ENCODE results near the gene LCN15. TPM values are rescaled to one million over a fixed set of nuclear protein-coding genes. Genes with fewer than 3 reads are reported as not detected.

LCN15 gene
- total and polyA plus RNA-seq, 2 of the 4 experiments (the other 2 are of a cell fraction), result not detected

- no peak overlapping the region for H2BK120ac ChIP-seq (ENCODE audit: low read depth, low read length)
- H4K5ac ChIP-seq (ENCODE audit: low read depth, low read length), result no peak overlapping the region
- H4K20me1 ChIP-seq (ENCODE audit: insufficient read depth, low read length), result no peaks in the 10 kb centered on the region; the same call in 1 of the 2 replicates
- H3K9me3 ChIP-seq (ENCODE audit: control insufficient read depth, insufficient read depth, low read length), result no peaks in the 10 kb centered on the region
- no peak overlapping the region for H3K27ac ChIP-seq (ENCODE audit: insufficient read depth, low read length)
- no peak overlapping the region for H3K9ac ChIP-seq (ENCODE audit: low read depth, low read length)
- H3K4me3 ChIP-seq (ENCODE audit: insufficient read depth, low read depth, low read length), result no peak overlapping the region
- TF ChIP-seq USF2 (IDR thresholded peaks at IDR 0.05; ENCODE audit: low read depth, low read length) (no peak), NFE2L2 (IDR thresholded peaks at IDR 0.05; ENCODE audit: low read depth, low read length) (no peak), MAFK (IDR thresholded peaks at IDR 0.05; ENCODE audit: low read depth, low read length) (no peak), MAZ (IDR thresholded peaks at IDR 0.05; ENCODE audit: borderline replicate concordance, low read depth, low read length) (no peak), CEBPB (IDR thresholded peaks at IDR 0.05; ENCODE audit: low read depth, low read length) (no peak), FOS (IDR thresholded peaks at IDR 0.05; ENCODE audit: low read depth, low read length) (no peak), MXI1 (IDR thresholded peaks at IDR 0.05; ENCODE audit: borderline replicate concordance, low read depth, low read length) (no peak), SMC3 (IDR thresholded peaks at IDR 0.05; ENCODE audit: low read depth, low read length) (no peak), CTCF (conservative IDR thresholded peaks at IDR 0.05; ENCODE audit: low read depth, low read length) (no peak)
- CTCF ChIA-PET, result no interaction called here
- H3K23ac ChIP-seq (ENCODE audit: low read depth, low read length), result no peak overlapping the region
- no peak overlapping the region for H3K56ac ChIP-seq (ENCODE audit: extremely low read depth, insufficient read depth, low read length)
- H3K4ac ChIP-seq (ENCODE audit: low read depth, low read length), result no peak overlapping the region
- H3K4me2 ChIP-seq (ENCODE audit: low read depth, low read length), result no peak overlapping the region
- H2AK9ac ChIP-seq (replicated peaks; ENCODE audit: low read depth, low read length, poor library complexity), result no peak overlapping the region
- H3K14ac ChIP-seq (replicated peaks; ENCODE audit: low read depth, low read length), result no peak overlapping the region
- peaks cover 3% of the 10 kb centered on the region; the same call in 1 of the 2 replicates for H3K4me1 ChIP-seq (ENCODE audit: control insufficient read depth, insufficient read depth, low read length)
- DNase-seq (no peak), ATAC-seq (ENCODE audit: low read depth) (no peak)
- WGBS, 2 experiments (ENCODE audit: extremely low coverage in 2 of 2, insufficient read length in 1 of 2), result 45% methylated on average over 14 of the region's 32 CpGs; no CpG with 5 or more reads in 1 of the 2 experiments
- peaks cover 64% of the 10 kb centered on the region for H3K27me3 ChIP-seq (ENCODE audit: control insufficient read depth, insufficient read depth, low read length)
- dilution Hi-C loops (cut with HindIII; ENCODE audit: low sequenced_read_pairs, unreplicated experiment), result no loop called here
- no peaks in the 10 kb centered on the region for H3K9me1 ChIP-seq (ENCODE audit: insufficient read depth, low read length)
- POLR2A ChIA-PET (ENCODE audit: unreplicated experiment), result no interaction called here
- no peak overlapping the region for H2BK20ac ChIP-seq (ENCODE audit: low read depth, low read length)
- H2AFZ ChIP-seq (replicated peaks; ENCODE audit: low read length, poor library complexity), result no peak overlapping the region
- H3K36me3 ChIP-seq (ENCODE audit: control insufficient read depth, insufficient read depth, low read length), result no peaks in the 10 kb centered on the region
- in situ Hi-C loops (cut with MboI; ENCODE audit: low sequenced_read_pairs), result no loop called here
- BruUV-seq (replicated peaks), result no TSS peak
- intact Hi-C loops (cut with micrococcal nuclease), result no loop called here
- H2BK5ac ChIP-seq (ENCODE audit: low read depth, low read length, poor library complexity, severe bottlenecking), result no peak overlapping the region
- no peak overlapping the region for H2AK5ac ChIP-seq (ENCODE audit: low read depth, low read length)
- no peak overlapping the region for H4K8ac ChIP-seq (ENCODE audit: low read depth in 2 of 2, low read length in 2 of 2)
- H4K91ac ChIP-seq (ENCODE audit: insufficient read depth, low read depth, low read length), result no peak overlapping the region
- H3K79me1 ChIP-seq (ENCODE audit: low read depth in 1 of 2, low read length in 2 of 2), result no peaks in the 10 kb centered on the region
- H3K18ac ChIP-seq (ENCODE audit: low read depth, low read length), result no peak overlapping the region
- no peak overlapping the region for H2BK15ac ChIP-seq (ENCODE audit: low read depth, low read length)
Measured at GRCh38 chr9:136741883-136742571, 22.3 kb downstream of the LCN15 start.

Data from IMR-90 (cell line).